Cardiac muscle cell (in vitro differentiated cells and primary cell): ENCODE results near the gene PHKB. TPM values are rescaled to one million over a fixed set of nuclear protein-coding genes. Genes with fewer than 3 reads are reported as not detected.

ENCODE experiments used
- DNase-seq, 2 donors: peaks; one replicate each; pipeline versions ENCODE4 v3.0.0 to v3.0.0-alpha.2; 2010 to 2017; ENCODE audit warnings: low read depth in 1 of 2, low spot score in 1 of 2
- H3K27ac ChIP-seq: fragments of 200-600 bp; sonication (generic); 2 replicates; pipeline ENCODE4 v1.5.1; 2016
- H3K27me3 ChIP-seq: fragments of 200-600 bp; sonication (generic); 2 replicates; pipeline ENCODE4 v1.6.0; 2016; ENCODE audit warnings: control low read depth
- H3K36me3 ChIP-seq: fragments of 200-600 bp; sonication (generic); 2 replicates; pipeline ENCODE4 v1.5.1; 2016; ENCODE audit warnings: control low read depth
- H3K4me1 ChIP-seq: fragments of 200-600 bp; sonication (generic); 2 replicates; pipeline ENCODE4 v1.8.1; 2017; ENCODE audit warnings: low read depth, mild to moderate bottlenecking, mixed run types
- H3K4me3 ChIP-seq: fragments of 200-600 bp; sonication (generic); 2 replicates; pipeline ENCODE4 v1.5.1; 2016; ENCODE audit warnings: mild to moderate bottlenecking
- H3K9me3 ChIP-seq: fragments of 200-600 bp; sonication (generic); 2 replicates; pipeline ENCODE4 v1.5.1; 2017; ENCODE audit warnings: low read depth, mild to moderate bottlenecking, control low read depth
- polyA plus RNA-seq: library from polyadenylated mRNA; unstranded; fragments of >200 nt; fragmentation: Nextera tagmentation; extraction: Ambion mirVana; gene quantifications from 2 replicates; pipeline ENCODE4 v1.2.1, GENCODE V29; 2016
- total RNA-seq: library from RNA; depleted of rRNA; stranded (reverse); fragments of >200 nt; gene quantifications from 2 replicates; pipeline ENCODE4 v1.2.3, GENCODE V29; 2016
- TF ChIP-seq, protein P1 (sequence below): IDR thresholded peaks from 2 replicates; pipeline ENCODE4 v1.5.1; 2012; ENCODE audit warnings: low read depth, mild to moderate bottlenecking, low read length

PHKB gene
- total and polyA plus RNA-seq, 2 experiments from 2014 or later: 84.2 to 107 TPM

DNA sequence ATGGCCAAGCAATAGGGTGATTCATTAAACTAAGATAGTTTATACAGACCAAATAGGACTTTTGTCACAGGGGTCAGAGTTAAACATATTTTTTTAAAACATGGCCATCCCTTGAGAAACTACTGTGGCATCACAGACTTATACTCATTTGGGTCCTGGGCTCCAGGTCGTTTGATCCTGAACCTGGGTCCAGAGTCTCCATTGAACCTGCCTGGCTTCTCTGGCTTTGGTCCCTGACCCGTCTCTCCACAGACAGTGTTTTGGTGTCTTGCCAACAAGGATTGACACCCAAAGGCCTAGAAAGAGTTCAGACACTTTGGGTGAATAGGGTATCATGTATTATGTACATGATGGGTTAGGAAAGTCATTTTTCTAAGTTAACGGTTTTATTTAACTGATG is 236.7 kb downstream of the PHKB start:
- Histone ChIP-seq H3K27me3 (no peaks in the 10 kb centered on the region), H3K36me3 (peaks cover 59% of the 10 kb centered on the region), H3K4me1 (no peaks in the 10 kb centered on the region), H3K27ac (no peak overlapping the region), H3K9me3 (no peaks in the 10 kb centered on the region), H3K4me3 (no peak overlapping the region)
- TF ChIP-seq, protein P1, sequence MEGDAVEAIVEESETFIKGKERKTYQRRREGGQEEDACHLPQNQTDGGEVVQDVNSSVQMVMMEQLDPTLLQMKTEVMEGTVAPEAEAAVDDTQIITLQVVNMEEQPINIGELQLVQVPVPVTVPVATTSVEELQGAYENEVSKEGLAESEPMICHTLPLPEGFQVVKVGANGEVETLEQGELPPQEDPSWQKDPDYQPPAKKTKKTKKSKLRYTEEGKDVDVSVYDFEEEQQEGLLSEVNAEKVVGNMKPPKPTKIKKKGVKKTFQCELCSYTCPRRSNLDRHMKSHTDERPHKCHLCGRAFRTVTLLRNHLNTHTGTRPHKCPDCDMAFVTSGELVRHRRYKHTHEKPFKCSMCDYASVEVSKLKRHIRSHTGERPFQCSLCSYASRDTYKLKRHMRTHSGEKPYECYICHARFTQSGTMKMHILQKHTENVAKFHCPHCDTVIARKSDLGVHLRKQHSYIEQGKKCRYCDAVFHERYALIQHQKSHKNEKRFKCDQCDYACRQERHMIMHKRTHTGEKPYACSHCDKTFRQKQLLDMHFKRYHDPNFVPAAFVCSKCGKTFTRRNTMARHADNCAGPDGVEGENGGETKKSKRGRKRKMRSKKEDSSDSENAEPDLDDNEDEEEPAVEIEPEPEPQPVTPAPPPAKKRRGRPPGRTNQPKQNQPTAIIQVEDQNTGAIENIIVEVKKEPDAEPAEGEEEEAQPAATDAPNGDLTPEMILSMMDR: no peak
- no peak for DNase-seq

- no peak for DNase-seq
- Histone ChIP-seq H3K27me3 (no peaks in the 10 kb centered on the region), H3K4me3 (no peak overlapping the region), H3K4me1 (no peaks in the 10 kb centered on the region), H3K36me3 (peaks cover 50% of the 10 kb centered on the region), H3K27ac (no peak overlapping the region), H3K9me3 (no peaks in the 10 kb centered on the region)
- TF ChIP-seq, protein P1: no peak
Measured at GRCh38 chr16:47699106-47699505, 238.0 kb downstream of the PHKB start.

GRCh38 chr16:47700857-47701587 is 239.9 kb downstream of the PHKB start:
- H3K36me3 ChIP-seq: peaks cover 33% of the 10 kb centered on the region
- H3K4me1 ChIP-seq: no peaks in the 10 kb centered on the region
- H3K9me3 ChIP-seq: no peaks in the 10 kb centered on the region
- H3K4me3 ChIP-seq: no peak overlapping the region
- no peaks in the 10 kb centered on the region for H3K27me3 ChIP-seq
- no peak overlapping the region for H3K27ac ChIP-seq
- TF ChIP-seq, protein P1: no peak
- DNase-seq: no peak

GRCh38 chr16:47705266-47705665 is 244.1 kb downstream of the PHKB start:
- Histone ChIP-seq H3K4me1 (no peaks in the 10 kb centered on the region), H3K27ac (no peak overlapping the region), H3K36me3 (peaks cover 3% of the 10 kb centered on the region), H3K4me3 (no peak overlapping the region), H3K27me3 (no peaks in the 10 kb centered on the region), H3K9me3 (no peaks in the 10 kb centered on the region)
- DNase-seq: no peak
- TF ChIP-seq, protein P1: no peak

- Histone ChIP-seq H3K36me3 (no peaks in the 10 kb centered on the region), H3K4me3 (no peak overlapping the region), H3K4me1 (no peaks in the 10 kb centered on the region), H3K9me3 (no peaks in the 10 kb centered on the region), H3K27ac (no peak overlapping the region), H3K27me3 (no peaks in the 10 kb centered on the region)
- no peak for DNase-seq
- TF ChIP-seq, protein P1: no peak
Measured at GRCh38 chr16:47711809-47712208, 250.7 kb downstream of the PHKB start.
